Stimulated activated memory B cell treated with anti-CD40 and anti-IgM and Interleukin-4, amounts not matched to agents 10 μg/mL and 1 μg/mL and 100 μg/mL, for 72 hours (primary cell): ENCODE measurements around the gene ZNF625.

ENCODE experiments used
- ATAC-seq: fragments of 150-1000 bp; cut with Tn5 transposase; 2 replicates; pipeline ENCODE4 v1.10.0; 2021
- H3K27ac Mint-ChIP-seq: one replicate; pipeline ENCODE4 v1.8.0; 2022; ENCODE audit warnings: mild to moderate bottlenecking, mixed read lengths
- H3K27me3 Mint-ChIP-seq: one replicate; pipeline ENCODE4 v1.8.0; 2022; ENCODE audit warnings: mixed read lengths
- H3K36me3 Mint-ChIP-seq: one replicate; pipeline ENCODE4 v1.8.0; 2022; ENCODE audit warnings: mixed read lengths
- H3K4me1 Mint-ChIP-seq: one replicate; pipeline ENCODE4 v1.8.0; 2022; ENCODE audit warnings: mixed read lengths
- H3K4me3 Mint-ChIP-seq: one replicate; pipeline ENCODE4 v1.8.0; 2022; ENCODE audit warnings: mild to moderate bottlenecking, moderate library complexity, mixed read lengths
- H3K9me3 Mint-ChIP-seq: one replicate; pipeline ENCODE4 v1.8.0; 2022; ENCODE audit warnings: mixed read lengths

Gene ZNF625

GRCh38 chr19:12155324-12155860, 1.1 kb downstream of the ZNF625 start:
- Mint-ChIP-seq H3K4me1 (peaks cover 24% of the 10 kb centered on the region), H3K9me3 (no peaks in the 10 kb centered on the region), H3K36me3 (peaks cover 16% of the 10 kb centered on the region), H3K27me3 (no peaks in the 10 kb centered on the region), H3K27ac (peak overlapping the region; percentile 96), H3K4me3 (peak overlapping the region; percentile 94)
- no peak for ATAC-seq

- Mint-ChIP-seq H3K4me1 (peaks cover 11% of the 10 kb centered on the region), H3K4me3 (no peak overlapping the region), H3K27me3 (no peaks in the 10 kb centered on the region), H3K27ac (no peak overlapping the region), H3K36me3 (peaks cover 37% of the 10 kb centered on the region), H3K9me3 (peaks cover 13% of the 10 kb centered on the region)
- no peak for ATAC-seq
These were observed 11.2 kb downstream of the ZNF625 start for GRCh38 chr19:12145348-12145747.

GRCh38 chr19:12141405-12141736, 15.2 kb downstream of the ZNF625 start:
- peaks cover 11% of the 10 kb centered on the region for H3K9me3 Mint-ChIP-seq
- no peak for ATAC-seq
- H3K36me3 Mint-ChIP-seq, result peaks cover 23% of the 10 kb centered on the region
- H3K4me3 Mint-ChIP-seq, result peak overlapping the region; percentile 98
- no peak overlapping the region for H3K27ac Mint-ChIP-seq
- H3K27me3 Mint-ChIP-seq, result no peaks in the 10 kb centered on the region
- peaks cover 44% of the 10 kb centered on the region for H3K4me1 Mint-ChIP-seq

GRCh38 chr19:12140545-12141404, 15.8 kb downstream of the ZNF625 start:
- Mint-ChIP-seq H3K4me1 (peaks cover 44% of the 10 kb centered on the region), H3K27me3 (no peaks in the 10 kb centered on the region), H3K36me3 (peaks cover 19% of the 10 kb centered on the region), H3K27ac (peak overlapping the region; percentile 83), H3K4me3 (peak overlapping the region; percentile 98), H3K9me3 (peaks cover 7% of the 10 kb centered on the region)
- ATAC-seq, result peak; percentile 82

- H3K4me3 Mint-ChIP-seq, result peak within 1 kb of the TSS; percentile 98
These were observed 16.5 kb downstream of the ZNF625 start, which contains the start of gene ZNF20 for GRCh38 chr19:12139885-12140544. TSS of gene ZNF20 (minus strand) at chr19:12140350. CDS start at chr19:12140182, 168 bp downstream.

GRCh38 chr19:12139269-12139668, 17.3 kb downstream of the ZNF625 start:
- no peaks in the 10 kb centered on the region for H3K27me3 Mint-ChIP-seq
- H3K9me3 Mint-ChIP-seq, result no peaks in the 10 kb centered on the region
- no peak for ATAC-seq
- H3K36me3 Mint-ChIP-seq, result peaks cover 25% of the 10 kb centered on the region
- peak overlapping the region; percentile 98 for H3K4me3 Mint-ChIP-seq
- H3K4me1 Mint-ChIP-seq, result peaks cover 44% of the 10 kb centered on the region
- H3K27ac Mint-ChIP-seq, result peak overlapping the region; percentile 83

More at GRCh38 chr19:12139885-12140544, 16.5 kb downstream of the ZNF625 start, which contains the start of gene ZNF20:
- peaks cover 19% of the 10 kb centered on the region for H3K36me3 Mint-ChIP-seq
- H3K9me3 Mint-ChIP-seq, result no peaks in the 10 kb centered on the region
- H3K4me1 Mint-ChIP-seq, result peaks cover 44% of the 10 kb centered on the region
- no peaks in the 10 kb centered on the region for H3K27me3 Mint-ChIP-seq
- peak; percentile 99 for ATAC-seq
- H3K27ac Mint-ChIP-seq, result peak within 1 kb of the TSS; percentile 83

GRCh38 chr19:12137221-12137940, 19.2 kb downstream of the ZNF625 start:
- Mint-ChIP-seq H3K4me1 (peaks cover 44% of the 10 kb centered on the region), H3K4me3 (peak overlapping the region; percentile 11), H3K27me3 (no peaks in the 10 kb centered on the region), H3K36me3 (peaks cover 44% of the 10 kb centered on the region), H3K9me3 (peaks cover 7% of the 10 kb centered on the region), H3K27ac (no peak overlapping the region)
- no peak for ATAC-seq

GRCh38 chr19:12133069-12133468, 23.5 kb downstream of the ZNF625 start:
- Mint-ChIP-seq H3K36me3 (peaks cover 61% of the 10 kb centered on the region), H3K27me3 (no peaks in the 10 kb centered on the region)
- no peak for ATAC-seq

GRCh38 chr19:12126707-12127106, 29.8 kb downstream of the ZNF625 start:
- Mint-ChIP-seq H3K4me1 (no peaks in the 10 kb centered on the region), H3K4me3 (no peak overlapping the region), H3K9me3 (peaks cover 5% of the 10 kb centered on the region), H3K27me3 (no peaks in the 10 kb centered on the region), H3K36me3 (peaks cover 10% of the 10 kb centered on the region), H3K27ac (no peak overlapping the region)
- ATAC-seq, result no peak

More at GRCh38 chr19:12133069-12133468, 23.5 kb downstream of the ZNF625 start:
- Mint-ChIP-seq H3K4me1 (peaks cover 11% of the 10 kb centered on the region), H3K9me3 (peaks cover 12% of the 10 kb centered on the region), H3K27ac (no peak overlapping the region), H3K4me3 (no peak overlapping the region)

- Mint-ChIP-seq H3K4me1 (no peaks in the 10 kb centered on the region), H3K27me3 (no peaks in the 10 kb centered on the region), H3K27ac (no peak overlapping the region), H3K4me3 (no peak overlapping the region), H3K9me3 (peaks cover 7% of the 10 kb centered on the region), H3K36me3 (peaks cover 9% of the 10 kb centered on the region)
- no peak for ATAC-seq
These were observed 39.1 kb downstream of the ZNF625 start for GRCh38 chr19:12117201-12117970.

- Mint-ChIP-seq H3K9me3 (peaks cover 11% of the 10 kb centered on the region), H3K4me1 (no peaks in the 10 kb centered on the region), H3K27ac (no peak overlapping the region), H3K36me3 (peaks cover 20% of the 10 kb centered on the region), H3K4me3 (no peak overlapping the region), H3K27me3 (no peaks in the 10 kb centered on the region)
- ATAC-seq, result no peak
These were observed 43.4 kb downstream of the ZNF625 start for GRCh38 chr19:12113121-12113520.

GRCh38 chr19:12112701-12113100, 43.8 kb downstream of the ZNF625 start:
- Mint-ChIP-seq H3K4me1 (no peaks in the 10 kb centered on the region), H3K4me3 (no peak overlapping the region), H3K27me3 (no peaks in the 10 kb centered on the region), H3K27ac (no peak overlapping the region), H3K9me3 (peaks cover 11% of the 10 kb centered on the region), H3K36me3 (peaks cover 20% of the 10 kb centered on the region)
- ATAC-seq, result peak; percentile 56

GRCh38 chr19:12111943-12112637, 44.4 kb downstream of the ZNF625 start:
- peaks cover 20% of the 10 kb centered on the region for H3K36me3 Mint-ChIP-seq
- ATAC-seq, result no peak

GRCh38 chr19:12111176-12111575, 45.4 kb downstream of the ZNF625 start:
- Mint-ChIP-seq H3K9me3 (peaks cover 11% of the 10 kb centered on the region), H3K4me1 (no peaks in the 10 kb centered on the region), H3K36me3 (peaks cover 20% of the 10 kb centered on the region), H3K27ac (no peak overlapping the region), H3K27me3 (no peaks in the 10 kb centered on the region), H3K4me3 (no peak overlapping the region)
- no peak for ATAC-seq

More at GRCh38 chr19:12111943-12112637, 44.4 kb downstream of the ZNF625 start:
- peaks cover 11% of the 10 kb centered on the region for H3K9me3 Mint-ChIP-seq
- no peaks in the 10 kb centered on the region for H3K4me1 Mint-ChIP-seq
- no peak overlapping the region for H3K4me3 Mint-ChIP-seq
- no peak overlapping the region for H3K27ac Mint-ChIP-seq
- no peaks in the 10 kb centered on the region for H3K27me3 Mint-ChIP-seq
